ENCODE results near the gene HBA2. TPM values are rescaled to one million over a fixed set of nuclear protein-coding genes. Genes with fewer than 3 reads are reported as not detected.

HBA2 gene
- total and polyA plus RNA-seq, 12 donors: 1.9 to 1,723 (median 36.9) TPM; not detected in 2

DNA sequence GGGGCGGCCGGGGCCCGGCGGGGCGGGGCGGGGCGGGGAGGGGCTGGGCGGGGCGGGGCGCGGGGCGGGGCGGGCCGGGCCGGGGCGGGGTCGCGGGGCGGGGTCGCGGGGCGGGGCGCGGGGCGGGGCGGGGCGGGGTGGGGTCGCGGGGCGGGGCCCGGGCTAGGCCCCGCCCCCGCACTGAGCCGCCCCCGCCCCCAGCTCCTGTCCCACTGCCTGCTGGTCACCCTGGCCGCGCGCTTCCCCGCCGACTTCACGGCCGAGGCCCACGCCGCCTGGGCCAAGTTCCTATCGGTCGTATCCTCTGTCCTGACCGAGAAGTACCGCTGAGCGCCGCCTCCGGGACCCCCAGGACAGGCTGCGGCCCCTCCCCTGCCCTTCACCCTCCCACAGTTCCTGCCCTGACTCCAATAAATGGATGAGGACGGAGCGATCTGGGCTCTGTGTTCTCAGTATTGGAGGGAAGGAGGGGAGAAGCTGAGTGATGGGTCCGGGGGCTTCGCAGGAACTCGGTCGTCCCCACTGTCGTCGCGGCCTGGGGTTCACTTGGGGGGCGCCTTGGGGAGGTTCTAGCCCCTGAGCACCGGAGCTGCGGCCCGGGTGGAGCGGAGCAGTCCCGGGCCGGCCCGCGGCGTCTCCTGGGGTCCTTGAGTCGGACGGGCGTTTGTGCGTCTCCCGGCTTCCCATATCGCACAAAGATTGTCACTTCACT is 7.7 kb upstream of the HBA2 start:
- Histone ChIP-seq H3K4me1 (replicated peaks in 1 of 2) (peaks cover 7 to 16% of the 10 kb centered on the region in 2 donors), H3K27me3 (peaks cover 42% of the 10 kb centered on the region), H3K27ac (no peak overlapping the region), H3K4me3 (peak overlapping the region in 1 of 4 donors; percentile 23), H3K36me3 (replicated peaks in 1 of 2) (no peaks in the 10 kb centered on the region), H3K9me3 (replicated peaks in 1 of 3) (no peaks in the 10 kb centered on the region)
- DNase-seq: no peak
- TF ChIP-seq, protein P1, sequence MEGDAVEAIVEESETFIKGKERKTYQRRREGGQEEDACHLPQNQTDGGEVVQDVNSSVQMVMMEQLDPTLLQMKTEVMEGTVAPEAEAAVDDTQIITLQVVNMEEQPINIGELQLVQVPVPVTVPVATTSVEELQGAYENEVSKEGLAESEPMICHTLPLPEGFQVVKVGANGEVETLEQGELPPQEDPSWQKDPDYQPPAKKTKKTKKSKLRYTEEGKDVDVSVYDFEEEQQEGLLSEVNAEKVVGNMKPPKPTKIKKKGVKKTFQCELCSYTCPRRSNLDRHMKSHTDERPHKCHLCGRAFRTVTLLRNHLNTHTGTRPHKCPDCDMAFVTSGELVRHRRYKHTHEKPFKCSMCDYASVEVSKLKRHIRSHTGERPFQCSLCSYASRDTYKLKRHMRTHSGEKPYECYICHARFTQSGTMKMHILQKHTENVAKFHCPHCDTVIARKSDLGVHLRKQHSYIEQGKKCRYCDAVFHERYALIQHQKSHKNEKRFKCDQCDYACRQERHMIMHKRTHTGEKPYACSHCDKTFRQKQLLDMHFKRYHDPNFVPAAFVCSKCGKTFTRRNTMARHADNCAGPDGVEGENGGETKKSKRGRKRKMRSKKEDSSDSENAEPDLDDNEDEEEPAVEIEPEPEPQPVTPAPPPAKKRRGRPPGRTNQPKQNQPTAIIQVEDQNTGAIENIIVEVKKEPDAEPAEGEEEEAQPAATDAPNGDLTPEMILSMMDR (IDR thresholded peaks at IDR 0.05): no peak
- no peak for TF ChIP-seq POLR2A (IDR thresholded peaks at IDR 0.05)
- intact Hi-C loops (cut with DNase I): no loop called here
- WGBS, 4 donors: 0 to 3% (median 2%) methylated on average over 1 to 53 of the region's 77 CpGs

DNA sequence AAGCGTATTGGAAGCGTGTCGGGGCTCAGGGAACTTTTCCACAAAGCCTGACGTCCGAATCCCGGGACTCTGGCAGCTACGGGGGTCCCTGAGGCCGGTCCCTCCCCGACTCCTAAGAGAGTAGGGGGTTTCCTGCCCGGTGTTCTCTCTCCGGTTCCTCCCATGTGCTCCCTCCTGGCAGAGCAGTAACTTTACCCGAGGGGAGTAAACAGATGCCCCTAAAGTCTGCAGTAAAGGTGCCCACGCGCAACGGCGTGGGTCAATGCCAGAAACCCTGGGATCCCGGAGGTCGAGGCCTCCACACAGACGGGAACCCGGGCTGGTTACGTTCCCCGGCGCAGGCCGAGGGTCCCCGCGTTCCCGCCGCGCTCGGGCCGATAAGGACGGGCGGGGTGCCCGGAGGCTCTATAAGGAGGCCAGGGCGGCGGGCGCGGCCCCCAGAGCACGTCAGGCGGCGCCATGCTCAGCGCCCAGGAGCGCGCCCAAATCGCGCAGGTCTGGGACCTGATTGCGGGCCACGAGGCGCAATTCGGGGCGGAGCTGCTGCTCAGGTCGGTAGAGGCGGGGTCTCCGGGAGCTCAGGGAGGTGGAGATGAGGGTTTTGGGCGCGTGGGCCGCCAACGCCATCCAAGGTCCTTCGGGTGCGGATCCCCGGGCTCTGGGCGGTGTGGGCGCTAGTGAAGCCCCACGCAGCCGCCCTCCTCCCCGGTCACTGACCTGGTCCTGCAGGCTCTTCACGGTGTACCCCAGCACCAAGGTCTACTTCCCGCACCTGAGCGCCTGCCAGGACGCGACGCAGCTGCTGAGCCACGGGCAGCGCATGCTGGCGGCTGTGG is 6.9 kb upstream of the HBA2 start, which contains the start of gene HBM:
HBM (plus strand) TSS at position 440 of the 836 bp plus-strand sequence; CDS start at position 460, 20 bp downstream.
- DNase-seq: no peak
- Histone ChIP-seq H3K4me1 (replicated peaks in 1 of 2) (peaks cover 7 to 16% of the 10 kb centered on the region in 2 donors), H3K27me3 (peaks cover 46% of the 10 kb centered on the region), H3K9me3 (replicated peaks in 1 of 3) (no peaks in the 10 kb centered on the region), H3K27ac (no peak within 1 kb of the TSS), H3K4me3 (peak within 1 kb of the TSS in 1 of 4 donors; percentile 23), H3K36me3 (replicated peaks in 1 of 2) (no peaks in the 10 kb centered on the region)
- TF ChIP-seq POLR2A (IDR thresholded peaks at IDR 0.05): no peak
- TF ChIP-seq, protein P1 (IDR thresholded peaks at IDR 0.05): no peak
- intact Hi-C loops (cut with DNase I): no loop called here
- WGBS, 4 donors: 0 to 2% (median 1%) methylated on average over 1 to 75 of the region's 75 CpGs

DNA sequence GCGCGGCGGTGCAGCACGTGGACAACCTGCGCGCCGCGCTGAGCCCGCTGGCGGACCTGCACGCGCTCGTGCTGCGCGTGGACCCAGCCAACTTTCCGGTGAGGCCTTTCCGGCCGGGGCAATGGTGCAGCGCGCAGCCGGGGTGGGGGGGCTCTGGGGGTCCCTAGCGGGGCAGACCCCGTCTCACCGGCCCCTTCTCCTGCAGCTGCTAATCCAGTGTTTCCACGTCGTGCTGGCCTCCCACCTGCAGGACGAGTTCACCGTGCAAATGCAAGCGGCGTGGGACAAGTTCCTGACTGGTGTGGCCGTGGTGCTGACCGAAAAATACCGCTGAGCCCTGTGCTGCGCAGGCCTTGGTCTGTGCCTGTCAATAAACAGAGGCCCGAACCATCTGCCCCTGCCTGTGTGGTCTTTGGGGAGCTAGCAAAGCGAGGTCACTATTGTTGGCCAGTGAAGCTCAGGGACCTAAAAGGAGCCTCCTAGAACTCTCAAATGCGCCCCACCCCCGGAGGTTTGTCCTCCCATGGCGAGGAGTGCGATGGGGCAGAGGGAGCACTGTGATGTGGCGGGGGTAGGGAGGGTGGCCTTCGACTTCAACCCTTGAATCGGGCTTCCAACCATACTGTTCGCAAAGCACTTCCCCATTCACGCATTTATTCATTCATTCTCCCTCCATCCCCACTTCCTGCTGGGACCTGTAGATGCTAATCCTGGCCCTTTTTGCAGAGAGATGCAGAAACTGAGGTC is 6.1 kb upstream of the HBA2 start:
- H3K4me3 ChIP-seq: no peak overlapping the region

More for the DNA sequence above, 6.1 kb upstream of the HBA2 start:
- Histone ChIP-seq H3K4me1 (replicated peaks in 1 of 2) (peaks cover 7 to 16% of the 10 kb centered on the region in 2 donors), H3K36me3 (replicated peaks in 1 of 2) (no peaks in the 10 kb centered on the region), H3K27me3 (peaks cover 51% of the 10 kb centered on the region), H3K27ac (no peak overlapping the region), H3K9me3 (replicated peaks in 1 of 3) (no peaks in the 10 kb centered on the region)
- no peak for TF ChIP-seq POLR2A (IDR thresholded peaks at IDR 0.05)
- TF ChIP-seq, protein P1 (IDR thresholded peaks at IDR 0.05): no peak
- DNase-seq: no peak
- 4 to 12% (median 6%) methylated on average over 6 to 45 of the region's 45 CpGs for WGBS, 4 donors
- intact Hi-C loops (cut with DNase I): no loop called here
